GM12865 (cell line): ENCODE measurements around the gene HOXB8.
A peak's percentile ranks its signal among the peaks of the same experiment; 100 is the strongest.

Experiments used
- DNase-seq: peaks from one replicate; pipeline ENCODE4 v3.0.0; 2010; ENCODE audit warnings: low read depth
- H3K4me3 ChIP-seq: 2 replicates; pipeline ENCODE4 v1.5.1; 2011; ENCODE audit warnings: mild to moderate bottlenecking, low read depth, low read length, control low read depth
- TF ChIP-seq, protein P1 (sequence below): IDR thresholded peaks from 2 replicates; pipeline ENCODE4 v1.5.1; 2011; ENCODE audit warnings: low read length, control low read depth, low read depth, inconsistent platforms; ENCODE audit not compliant: insufficient read depth; ENCODE audit errors: missing control alignments

The HOXB8 gene

DNA sequence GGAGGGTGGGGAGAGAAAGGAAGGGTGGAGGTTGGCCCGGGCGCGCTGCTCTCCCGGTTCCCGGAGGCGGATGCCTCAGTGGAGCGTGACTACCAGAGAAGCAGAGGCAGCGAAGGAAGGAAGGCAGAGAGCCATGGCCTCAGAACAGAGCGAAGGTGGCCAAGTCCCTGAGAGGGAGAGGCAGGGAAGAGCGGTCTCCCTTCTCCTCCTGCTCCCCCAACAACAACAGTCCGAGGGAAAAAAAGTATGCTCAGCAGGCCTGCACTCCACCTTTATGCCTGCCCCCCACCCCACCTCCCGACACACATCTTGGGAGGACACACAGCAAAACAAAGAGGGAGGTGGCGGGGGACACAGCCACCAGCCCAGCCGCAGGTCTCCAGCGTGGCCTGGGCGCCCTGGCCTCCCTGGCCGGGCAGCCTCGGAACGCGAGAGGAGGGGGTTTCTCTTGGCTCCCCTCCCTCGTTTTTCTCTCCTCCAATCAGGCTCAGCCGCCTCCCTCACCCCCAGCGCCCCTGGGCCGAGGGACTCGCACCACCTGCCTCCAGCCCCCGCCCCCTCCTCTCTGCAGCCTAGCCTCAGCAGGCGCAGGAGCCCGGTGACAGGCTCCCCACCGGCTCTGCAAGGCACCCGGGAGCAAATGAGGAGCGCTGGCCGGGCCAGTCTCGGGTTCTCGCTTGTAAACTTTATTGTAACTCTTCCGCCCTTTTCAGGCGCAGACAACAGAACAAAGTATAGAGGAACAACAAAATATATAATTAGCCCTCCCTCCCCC lies 3.2 kb downstream of the HOXB8 start:
- peak overlapping the region; percentile 93 for H3K4me3 ChIP-seq
- DNase-seq = no peak
- TF ChIP-seq, protein P1, sequence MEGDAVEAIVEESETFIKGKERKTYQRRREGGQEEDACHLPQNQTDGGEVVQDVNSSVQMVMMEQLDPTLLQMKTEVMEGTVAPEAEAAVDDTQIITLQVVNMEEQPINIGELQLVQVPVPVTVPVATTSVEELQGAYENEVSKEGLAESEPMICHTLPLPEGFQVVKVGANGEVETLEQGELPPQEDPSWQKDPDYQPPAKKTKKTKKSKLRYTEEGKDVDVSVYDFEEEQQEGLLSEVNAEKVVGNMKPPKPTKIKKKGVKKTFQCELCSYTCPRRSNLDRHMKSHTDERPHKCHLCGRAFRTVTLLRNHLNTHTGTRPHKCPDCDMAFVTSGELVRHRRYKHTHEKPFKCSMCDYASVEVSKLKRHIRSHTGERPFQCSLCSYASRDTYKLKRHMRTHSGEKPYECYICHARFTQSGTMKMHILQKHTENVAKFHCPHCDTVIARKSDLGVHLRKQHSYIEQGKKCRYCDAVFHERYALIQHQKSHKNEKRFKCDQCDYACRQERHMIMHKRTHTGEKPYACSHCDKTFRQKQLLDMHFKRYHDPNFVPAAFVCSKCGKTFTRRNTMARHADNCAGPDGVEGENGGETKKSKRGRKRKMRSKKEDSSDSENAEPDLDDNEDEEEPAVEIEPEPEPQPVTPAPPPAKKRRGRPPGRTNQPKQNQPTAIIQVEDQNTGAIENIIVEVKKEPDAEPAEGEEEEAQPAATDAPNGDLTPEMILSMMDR = no peak

DNA sequence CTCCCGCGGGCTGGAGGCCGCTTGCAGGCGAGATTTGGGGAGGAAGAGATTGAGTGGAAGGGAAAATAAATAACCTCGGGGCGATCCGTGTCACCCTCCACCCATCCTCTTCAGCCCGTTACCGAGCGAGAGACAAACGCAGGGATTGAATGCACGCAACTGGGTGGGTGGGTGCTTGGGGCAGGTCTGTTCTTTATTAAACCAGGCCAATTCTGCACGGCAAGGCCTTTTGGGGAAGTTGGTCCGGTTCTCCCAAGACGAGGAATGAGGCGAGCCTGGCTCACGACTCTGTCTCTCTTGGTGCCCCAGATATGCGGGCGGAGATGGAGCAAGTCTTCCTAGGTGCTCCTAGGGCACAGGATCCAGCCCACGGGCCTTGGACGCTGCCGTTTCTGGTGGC lies 3.9 kb downstream of the HOXB8 start:
- peak overlapping the region; percentile 93 for H3K4me3 ChIP-seq
- TF ChIP-seq, protein P1 = no peak
- no peak for DNase-seq

DNA sequence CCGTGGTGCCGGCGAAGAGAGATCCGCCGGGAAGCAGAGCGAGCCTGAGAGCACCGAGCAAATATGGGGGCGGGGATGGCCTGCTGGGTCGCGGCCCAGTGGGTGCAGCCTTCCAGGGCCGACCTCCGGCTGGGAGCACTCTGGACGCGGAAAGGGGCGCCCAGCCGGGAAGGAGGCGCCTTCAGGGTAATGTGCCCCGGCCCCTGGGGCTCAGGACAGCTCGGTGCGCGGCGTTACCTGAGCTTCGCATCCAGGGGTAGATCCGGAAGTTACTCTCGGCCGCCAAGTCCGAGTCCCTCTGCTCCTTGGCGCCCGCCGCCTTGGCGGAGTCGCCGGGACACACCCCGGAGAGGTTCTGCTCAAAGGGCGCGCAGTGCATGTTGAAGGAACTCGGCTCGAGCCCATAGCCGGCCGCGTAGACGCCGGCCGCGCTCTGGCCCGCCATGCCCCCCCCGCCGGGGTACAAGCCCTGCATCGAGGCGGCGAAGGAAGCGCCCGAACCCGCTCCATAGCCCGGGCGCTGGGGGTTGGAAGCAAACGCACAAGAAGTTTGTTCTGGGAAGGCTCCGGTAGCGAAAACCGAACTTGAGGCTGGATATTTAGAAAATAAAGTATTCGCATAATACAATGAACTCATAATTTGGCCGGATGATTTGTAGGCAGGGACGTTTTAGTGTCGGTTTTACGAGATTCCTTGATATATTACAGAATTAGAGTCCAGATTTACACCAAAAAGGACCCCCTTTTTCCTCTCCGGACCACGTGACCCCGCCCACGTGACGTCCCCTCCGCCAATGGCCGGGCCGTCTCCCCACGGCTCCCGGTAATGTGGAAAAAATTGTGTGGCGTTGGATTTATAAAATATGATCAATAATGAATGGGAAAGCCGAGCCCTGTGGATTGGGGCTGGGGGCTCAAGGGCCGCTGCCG lies 4.5 kb downstream of the HOXB8 start, which contains the start of gene HOXB7:
HOXB7 (minus strand) TSS at position 736 of the 930 bp plus-strand sequence; CDS start at position 637, 99 bp downstream.
- TF ChIP-seq, protein P1 = no peak
- H3K4me3 ChIP-seq = peak within 1 kb of the TSS; percentile 93
- DNase-seq = peak; percentile 64

DNA sequence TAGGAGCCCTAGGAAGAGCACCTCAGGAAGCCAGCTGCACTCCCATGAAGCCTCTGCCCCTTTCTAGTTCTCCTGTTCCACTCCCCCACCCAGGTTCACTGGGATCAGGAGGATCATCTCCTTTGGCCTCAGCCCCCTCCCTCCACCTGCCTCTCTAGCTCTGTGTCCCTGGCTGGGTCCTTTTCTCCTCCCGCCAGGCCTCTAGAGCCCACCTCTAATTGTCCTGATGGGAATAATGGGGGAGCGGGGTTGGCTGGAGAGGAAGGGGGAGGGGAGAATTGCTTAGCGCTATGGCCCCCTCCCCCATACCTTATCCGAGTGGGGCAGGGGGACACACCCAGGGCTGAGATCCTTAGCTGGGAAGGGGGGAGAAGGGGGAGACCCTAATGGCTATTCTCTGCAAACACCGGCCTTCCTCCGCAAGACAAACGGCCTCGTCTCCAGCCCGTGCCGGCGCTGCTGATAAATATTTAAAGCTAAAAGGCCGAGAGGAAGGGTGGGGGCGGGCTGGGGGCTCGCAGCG lies 5.3 kb downstream of the HOXB8 start:
- H3K4me3 ChIP-seq = peak overlapping the region; percentile 93
- DNase-seq = no peak
- TF ChIP-seq, protein P1 = no peak

DNA sequence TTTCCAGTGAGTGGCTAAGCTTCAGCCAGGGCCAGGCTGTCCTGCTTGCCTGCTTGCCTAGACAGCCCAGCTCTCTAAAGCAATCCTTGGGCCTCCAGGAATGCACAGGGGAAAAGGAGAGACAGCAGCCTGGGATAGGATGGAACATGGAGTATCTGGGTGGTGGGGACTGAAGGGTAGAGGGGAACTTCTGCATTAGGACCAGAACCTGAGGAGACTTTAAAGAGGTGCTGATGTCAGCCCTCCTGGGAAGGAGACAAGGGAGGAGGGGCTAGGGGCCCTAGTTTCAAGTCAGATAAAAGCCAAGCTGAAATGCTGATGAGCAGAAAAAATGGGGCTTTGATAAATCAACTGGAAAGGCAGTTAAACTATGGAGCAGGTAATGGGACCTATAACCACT lies 6.1 kb downstream of the HOXB8 start:
- TF ChIP-seq, protein P1 = no peak
- H3K4me3 ChIP-seq = no peak overlapping the region
- no peak for DNase-seq

DNA sequence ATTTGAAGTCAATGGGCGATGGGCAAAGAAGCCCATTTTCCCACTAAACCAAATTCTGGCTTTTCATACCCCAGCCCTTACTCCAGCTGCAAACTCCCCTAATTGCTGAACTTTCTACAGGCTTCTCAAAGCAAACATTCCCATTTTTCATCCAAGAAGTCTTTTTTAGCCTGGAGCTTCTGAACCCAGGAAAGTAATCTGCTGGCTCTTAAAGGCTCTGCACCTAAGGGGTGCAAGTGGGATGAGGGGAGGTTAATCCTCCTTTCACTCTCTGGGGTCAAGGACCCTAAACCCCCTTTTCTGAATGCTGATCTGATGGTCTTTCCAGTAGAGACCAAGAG lies 6.6 kb downstream of the HOXB8 start:
- no peak overlapping the region for H3K4me3 ChIP-seq
- TF ChIP-seq, protein P1 = no peak
- no peak for DNase-seq
